ENCODE measurements around the gene CEP192. TPM values are rescaled to one million over a fixed set of nuclear protein-coding genes. Genes with fewer than 3 reads are reported as not detected.

The CEP192 gene
- total and polyA plus RNA-seq, 9 donors = 18.0 to 48.6 (median 33.7) TPM

- Histone ChIP-seq H3K27ac (no peak overlapping the region), H3K27me3 (no peaks in the 10 kb centered on the region), H3K4me1 (ENCODE audit: insufficient read depth) (no peaks in the 10 kb centered on the region), H3K9me3 (no peaks in the 10 kb centered on the region), H3K4me3 (no peak overlapping the region), H3K36me3 (no peaks in the 10 kb centered on the region)
- intact Hi-C loops (cut with DNase I) = loop anchor here in 1 of 4 donors (10.0 kb wide), 1 partner anchor 123 kb away; no protein-coding TSS in a partner anchor
- WGBS, 3 donors = 94 to 96% (median 96%) methylated on average over 5 of the region's 5 CpGs
- TF ChIP-seq, protein P1, sequence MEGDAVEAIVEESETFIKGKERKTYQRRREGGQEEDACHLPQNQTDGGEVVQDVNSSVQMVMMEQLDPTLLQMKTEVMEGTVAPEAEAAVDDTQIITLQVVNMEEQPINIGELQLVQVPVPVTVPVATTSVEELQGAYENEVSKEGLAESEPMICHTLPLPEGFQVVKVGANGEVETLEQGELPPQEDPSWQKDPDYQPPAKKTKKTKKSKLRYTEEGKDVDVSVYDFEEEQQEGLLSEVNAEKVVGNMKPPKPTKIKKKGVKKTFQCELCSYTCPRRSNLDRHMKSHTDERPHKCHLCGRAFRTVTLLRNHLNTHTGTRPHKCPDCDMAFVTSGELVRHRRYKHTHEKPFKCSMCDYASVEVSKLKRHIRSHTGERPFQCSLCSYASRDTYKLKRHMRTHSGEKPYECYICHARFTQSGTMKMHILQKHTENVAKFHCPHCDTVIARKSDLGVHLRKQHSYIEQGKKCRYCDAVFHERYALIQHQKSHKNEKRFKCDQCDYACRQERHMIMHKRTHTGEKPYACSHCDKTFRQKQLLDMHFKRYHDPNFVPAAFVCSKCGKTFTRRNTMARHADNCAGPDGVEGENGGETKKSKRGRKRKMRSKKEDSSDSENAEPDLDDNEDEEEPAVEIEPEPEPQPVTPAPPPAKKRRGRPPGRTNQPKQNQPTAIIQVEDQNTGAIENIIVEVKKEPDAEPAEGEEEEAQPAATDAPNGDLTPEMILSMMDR (IDR thresholded peaks at IDR 0.05) = no peak
- TF ChIP-seq EP300 (IDR thresholded peaks at IDR 0.05) = no peak
- TF ChIP-seq POLR2A (IDR thresholded peaks at IDR 0.05) = no peak
- no peak for DNase-seq
These were observed 20.6 kb downstream of the CEP192 start for GRCh38 chr18:13011719-13012118.

GRCh38 chr18:13014232-13014631, 23.1 kb downstream of the CEP192 start:
- Histone ChIP-seq H3K27ac (no peak overlapping the region), H3K36me3 (no peaks in the 10 kb centered on the region), H3K9me3 (no peaks in the 10 kb centered on the region), H3K4me1 (ENCODE audit: insufficient read depth) (no peaks in the 10 kb centered on the region), H3K4me3 (no peak overlapping the region), H3K27me3 (no peaks in the 10 kb centered on the region)
- DNase-seq = no peak
- TF ChIP-seq EP300 (IDR thresholded peaks at IDR 0.05) = no peak
- TF ChIP-seq, protein P1 (IDR thresholded peaks at IDR 0.05) = no peak
- TF ChIP-seq POLR2A (IDR thresholded peaks at IDR 0.05) = no peak
- intact Hi-C loops (cut with DNase I) = loop anchor here in 1 of 4 donors (10.0 kb wide), 1 partner anchor 121 kb away; no protein-coding TSS in a partner anchor
- WGBS, 3 donors = 68 to 82% (median 74%) methylated on average over 2 of the region's 2 CpGs

DNA sequence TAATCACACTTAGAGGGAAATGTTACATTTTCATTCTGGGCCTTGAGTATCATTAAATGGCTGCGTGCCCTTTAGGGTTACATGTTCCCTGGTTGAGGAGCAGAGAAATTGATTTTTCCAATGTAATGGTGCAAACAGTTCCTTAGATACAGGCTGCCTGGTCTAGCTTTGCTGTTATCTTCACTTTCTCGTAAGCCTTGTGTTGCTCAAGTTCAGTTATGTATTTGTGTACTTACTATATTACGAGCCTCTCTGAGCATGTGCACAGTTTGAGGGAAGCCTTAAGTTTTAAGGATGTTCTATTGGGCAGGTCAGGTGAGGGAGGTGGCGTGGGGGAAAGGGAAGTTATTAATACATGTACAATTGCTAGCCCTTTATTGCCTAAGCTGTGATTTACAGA, 23.7 kb downstream of the CEP192 start:
- TF ChIP-seq EP300 (IDR thresholded peaks at IDR 0.05) (no peak), POLR2A (IDR thresholded peaks at IDR 0.05) (no peak)
- TF ChIP-seq, protein P1 (IDR thresholded peaks at IDR 0.05) = no peak
- Histone ChIP-seq H3K27me3 (no peaks in the 10 kb centered on the region), H3K36me3 (no peaks in the 10 kb centered on the region), H3K4me1 (ENCODE audit: insufficient read depth) (no peaks in the 10 kb centered on the region), H3K9me3 (no peaks in the 10 kb centered on the region), H3K4me3 (no peak overlapping the region), H3K27ac (no peak overlapping the region)
- 92 to 96% (median 95%) methylated on average over 4 of the region's 4 CpGs for WGBS, 3 donors
- intact Hi-C loops (cut with DNase I) = loop anchor here in 1 of 4 donors (10.0 kb wide), 1 partner anchor 120 kb away; no protein-coding TSS in a partner anchor
- DNase-seq = no peak

DNA sequence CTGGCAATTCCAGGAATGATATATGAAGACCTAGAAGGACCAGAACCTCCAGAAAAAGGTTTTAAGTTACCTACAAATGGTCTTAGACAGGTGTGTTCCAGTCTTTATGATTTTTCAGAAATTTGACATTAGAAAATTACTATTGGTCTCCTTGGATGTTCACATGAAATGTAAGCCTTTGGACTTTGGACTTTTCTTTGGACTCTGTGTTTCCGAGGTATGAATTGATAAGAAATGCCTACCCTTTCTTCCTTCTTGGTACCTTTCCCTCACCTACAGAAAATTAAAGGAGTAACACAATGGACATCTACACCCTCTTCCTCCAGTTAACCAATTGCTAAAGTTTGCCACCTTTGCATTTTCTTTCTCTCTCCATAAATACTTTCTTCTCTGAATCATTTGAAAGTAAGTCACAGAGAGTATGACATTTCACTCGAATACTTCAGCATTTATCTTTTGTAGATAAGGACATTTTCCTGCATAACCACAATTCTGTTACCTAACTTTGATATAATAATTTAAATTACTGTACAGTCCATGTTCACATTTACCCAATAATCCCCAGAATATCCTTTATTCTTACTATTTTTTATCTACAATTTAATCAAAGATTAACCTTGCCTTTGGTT, 26.2 kb downstream of the CEP192 start:
- intact Hi-C loops (cut with DNase I) = loop anchor here in 1 of 4 donors (10.0 kb wide), 1 partner anchor 117 kb away; no protein-coding TSS in a partner anchor
- Histone ChIP-seq H3K9me3 (no peaks in the 10 kb centered on the region), H3K27ac (no peak overlapping the region), H3K4me1 (ENCODE audit: insufficient read depth) (no peaks in the 10 kb centered on the region), H3K27me3 (no peaks in the 10 kb centered on the region), H3K4me3 (no peak overlapping the region), H3K36me3 (no peaks in the 10 kb centered on the region)
- TF ChIP-seq POLR2A (IDR thresholded peaks at IDR 0.05) = no peak
- TF ChIP-seq, protein P1 (IDR thresholded peaks at IDR 0.05) = no peak
- TF ChIP-seq EP300 (IDR thresholded peaks at IDR 0.05) = no peak
- 58 to 72% (median 64%) methylated on average over 2 of the region's 2 CpGs for WGBS, 3 donors
- DNase-seq = no peak
